CD14-positive monocyte (primary cell): ENCODE measurements around the gene RASAL3. TPM values are rescaled to one million over a fixed set of nuclear protein-coding genes. Genes with fewer than 3 reads are reported as not detected.

Experiments
- DNase-seq, 3 donors: peaks; one replicate each; pipeline ENCODE4 v3.0.0-alpha.2; 2011 to 2022
- H2AFZ ChIP-seq: 2 replicates; pipeline ENCODE4 v1.6.0; 2012; ENCODE audit warnings: mild to moderate bottlenecking, low read depth, low read length, inconsistent platforms; ENCODE audit not compliant: insufficient read depth, poor library complexity, severe bottlenecking
- H3K27ac ChIP-seq, 2 donors: 1 replicate in 1 of 2; 2 replicates in 1 of 2; pipeline ENCODE4 v1.5.1; 2012 to 2013; ENCODE audit warnings: low read length in 2 of 2, control low read depth in 1 of 2, inconsistent platforms in 1 of 2, low read depth in 1 of 2, mild to moderate bottlenecking in 1 of 2
- H3K27me3 ChIP-seq, 2 donors: one replicate each; pipeline versions ENCODE4 v1.6.0 to v1.6.1; 2011 to 2013; ENCODE audit warnings: low read length in 2 of 2; ENCODE audit not compliant: control insufficient read depth in 2 of 2, insufficient read depth in 2 of 2
- H3K36me3 ChIP-seq, 2 donors: replicated peaks in 1 of 2; 1 replicate in 1 of 2; 2 replicates in 1 of 2; pipeline versions ENCODE4 v1.5.1 to v1.6.1; 2012 to 2013; ENCODE audit warnings: low read length in 2 of 2, control low read depth in 1 of 2, inconsistent platforms in 1 of 2, mild to moderate bottlenecking in 1 of 2; ENCODE audit not compliant: insufficient read depth in 2 of 2, control insufficient read depth in 1 of 2
- H3K4me1 ChIP-seq, 2 donors: 1 replicate in 1 of 2; 2 replicates in 1 of 2; pipeline versions ENCODE4 v1.5.1 to v1.6.1; 2012 to 2013; ENCODE audit warnings: low read length in 2 of 2, control low read depth in 1 of 2, inconsistent platforms in 1 of 2, mild to moderate bottlenecking in 1 of 2, moderate library complexity in 1 of 2; ENCODE audit not compliant: insufficient read depth in 2 of 2, control insufficient read depth in 1 of 2
- H3K4me2 ChIP-seq: replicated peaks from 2 replicates; pipeline ENCODE3; 2012; ENCODE audit warnings: low read length, moderate library complexity, mild to moderate bottlenecking; ENCODE audit not compliant: poor library complexity, severe bottlenecking; ENCODE audit errors: extremely low read depth
- H3K4me3 ChIP-seq, 3 experiments: fragments of 200-600 bp in 1 of 3; sonication (generic) in 1 of 3; replicated peaks in 1 of 3; 1 replicate in 2 of 3; 2 replicates in 1 of 3; pipeline ENCODE4 v1.5.1; 2011 to 2013; ENCODE audit warnings: low read length in 3 of 3, mild to moderate bottlenecking in 3 of 3, control low read depth in 2 of 3, low read depth in 2 of 3, inconsistent platforms in 1 of 3, moderate library complexity in 1 of 3
- H3K79me2 ChIP-seq: 2 replicates; pipeline ENCODE4 v1.6.0; 2012; ENCODE audit warnings: mild to moderate bottlenecking, control low read depth, inconsistent platforms, low read length, moderate library complexity; ENCODE audit not compliant: insufficient read depth
- H3K9ac ChIP-seq: 2 replicates; pipeline ENCODE4 v1.6.0; 2017; ENCODE audit warnings: low read length, mild to moderate bottlenecking; ENCODE audit not compliant: insufficient read depth, poor library complexity, severe bottlenecking
- H3K9me3 ChIP-seq, 2 donors: replicated peaks in 1 of 2; 1 replicate in 1 of 2; 2 replicates in 1 of 2; pipeline versions ENCODE4 v1.5.1 to v1.6.1; 2012 to 2013; ENCODE audit warnings: low read length in 2 of 2, control low read depth in 1 of 2; ENCODE audit not compliant: control insufficient read depth in 1 of 2, insufficient read depth in 1 of 2
- H4K20me1 ChIP-seq: 2 replicates; pipeline ENCODE4 v1.6.0; 2012; ENCODE audit warnings: mild to moderate bottlenecking, low read length, control low read depth, moderate library complexity; ENCODE audit not compliant: insufficient read depth
- H3K27ac Mint-ChIP-seq, 7 donors: one replicate each; pipeline ENCODE4 v1.8.0; 2020; ENCODE audit warnings: mild to moderate bottlenecking in 7 of 7, mixed read lengths in 7 of 7, moderate library complexity in 6 of 7, inconsistent platforms in 2 of 7
- H3K27me3 Mint-ChIP-seq, 3 donors: one replicate each; pipeline ENCODE4 v1.8.0; 2021 to 2022; ENCODE audit warnings: low read depth in 3 of 3, mild to moderate bottlenecking in 3 of 3, mixed read lengths in 3 of 3, moderate library complexity in 3 of 3, inconsistent platforms in 1 of 3
- H3K36me3 Mint-ChIP-seq, 2 donors: one replicate each; pipeline ENCODE4 v1.8.0; 2020; ENCODE audit warnings: mixed read lengths in 2 of 2, inconsistent platforms in 1 of 2, mild to moderate bottlenecking in 1 of 2
- H3K4me1 Mint-ChIP-seq: one replicate; pipeline ENCODE4 v1.8.0; 2020; ENCODE audit warnings: mild to moderate bottlenecking, mixed read lengths
- H3K4me3 Mint-ChIP-seq, 2 donors: one replicate each; pipeline ENCODE4 v1.8.0; 2020; ENCODE audit warnings: mild to moderate bottlenecking in 2 of 2, mixed read lengths in 2 of 2, moderate library complexity in 1 of 2
- H3K9me3 Mint-ChIP-seq, 7 donors: one replicate each; pipeline ENCODE4 v1.8.0; 2020 to 2022; ENCODE audit warnings: mixed read lengths in 7 of 7, mild to moderate bottlenecking in 6 of 7, moderate library complexity in 6 of 7, inconsistent platforms in 2 of 7
- WGBS: methylation state at CpG from one replicate; pipeline ENCODE4 v1.1.5; 2013; ENCODE audit warnings: missing lambda C conversion rate; ENCODE audit not compliant: insufficient coverage; 5-methylcytosine and 5-hydroxymethylcytosine counted together
- intact Hi-C, 2 donors: fragments of 100-400 bp; cut with micrococcal nuclease; formaldehyde crosslinking; loops; one replicate each; pipeline versions ENCODE4 v1.15.0 to v1.15.1; 2023
- polyA plus RNA-seq, 3 donors: library from polyadenylated mRNA; depleted of rRNA in 1 of 3; unstranded in 2 of 3; stranded (reverse) in 1 of 3; fragments of 300-500 nt in 2 of 3; fragments of >200 nt in 1 of 3; fragmentation: Illumina TruSeq in 2 of 3; gene quantifications; 1 replicate in 2 of 3; 2 replicates in 1 of 3; pipeline ENCODE4 v1.2.3, GENCODE V29; 2012 to 2021
- TF ChIP-seq, protein P1 (sequence below): fragments of 200-600 bp; IDR thresholded peaks from one replicate; pipeline ENCODE4 v1.8.0; 2022; ENCODE audit warnings: antibody characterized with exemption, mild to moderate bottlenecking

The RASAL3 gene
- polyA plus RNA-seq, 3 donors = 4.5 to 45.4 (median 13.6) TPM

DNA sequence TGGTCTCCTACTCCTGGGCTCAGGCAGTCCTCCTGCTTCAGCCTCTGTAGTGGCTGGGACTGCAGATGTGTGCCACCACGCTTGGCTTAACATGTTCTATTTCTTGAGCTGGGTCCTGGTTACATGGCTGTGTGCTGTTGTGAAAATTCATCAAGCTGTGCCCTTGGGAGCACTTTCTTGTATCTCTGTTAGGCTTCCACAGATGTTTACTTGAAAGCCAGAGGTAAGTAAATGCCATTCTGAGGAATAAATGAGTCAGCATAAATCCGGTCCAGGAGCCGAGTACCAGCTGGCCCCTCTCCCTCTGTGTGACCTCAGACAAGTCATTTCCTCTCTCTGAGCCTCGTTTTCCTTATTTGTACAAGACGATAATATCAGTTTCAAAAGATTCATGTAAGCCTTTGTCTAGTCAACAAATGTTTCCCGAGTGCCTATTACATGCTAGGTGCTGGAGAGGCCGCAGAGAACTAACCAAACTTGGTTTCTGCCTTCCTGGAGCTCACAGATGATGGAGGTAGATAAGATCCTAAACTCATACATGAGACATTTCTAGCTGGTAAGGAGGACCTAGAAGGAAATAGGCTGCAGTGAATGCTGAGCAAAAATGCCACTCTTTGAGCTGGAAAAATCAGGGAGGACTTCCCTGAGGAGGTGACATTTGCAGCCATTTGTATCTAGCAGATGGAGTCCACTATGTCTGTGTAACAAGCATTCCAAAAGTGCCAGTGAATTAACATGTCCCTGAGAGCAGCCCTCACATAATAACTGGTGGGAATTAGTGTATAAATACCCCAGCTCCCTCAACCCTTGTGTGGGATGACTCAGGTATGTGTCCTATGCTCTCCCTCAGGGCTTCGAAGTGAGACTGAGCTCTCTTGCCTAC is 2.7 kb upstream of the RASAL3 start:
- H3K9me3 Mint-ChIP-seq = peaks cover 0 to 10% (median 3%) of the 10 kb centered on the region in 7 donors
- H3K27ac Mint-ChIP-seq = peak overlapping the region in 4 of 7 donors; percentile 18 to 80 (median 44)
- Histone ChIP-seq H3K79me2 (peaks cover 13% of the 10 kb centered on the region), H4K20me1 (no peaks in the 10 kb centered on the region), H3K9me3 (no peaks in the 10 kb centered on the region), H2AFZ (peak overlapping the region; percentile 32), H3K27ac (peak overlapping the region in 1 of 2 donors; percentile 57), H3K36me3 (no peaks in the 10 kb centered on the region), H3K4me1 (peaks cover 48 to 60% of the 10 kb centered on the region in 2 donors), H3K4me3 (peak overlapping the region in 1 of 3 experiments; percentile 54), H3K9ac (no peak overlapping the region), H3K27me3 (peaks cover 4 to 12% of the 10 kb centered on the region in 2 donors), H3K4me2 (peak overlapping the region; percentile 58)
- H3K36me3 Mint-ChIP-seq = peaks cover 7 to 12% of the 10 kb centered on the region in 2 donors
- H3K4me3 Mint-ChIP-seq = peak overlapping the region; percentile 12 to 64
- WGBS = 40% methylated on average over 2 of the region's 8 CpGs
- H3K27me3 Mint-ChIP-seq = peaks cover 23 to 37% (median 29%) of the 10 kb centered on the region in 3 donors
- DNase-seq = peak; percentile 23 to 54 (median 53)
- intact Hi-C loops = no loop called here
- TF ChIP-seq, protein P1, sequence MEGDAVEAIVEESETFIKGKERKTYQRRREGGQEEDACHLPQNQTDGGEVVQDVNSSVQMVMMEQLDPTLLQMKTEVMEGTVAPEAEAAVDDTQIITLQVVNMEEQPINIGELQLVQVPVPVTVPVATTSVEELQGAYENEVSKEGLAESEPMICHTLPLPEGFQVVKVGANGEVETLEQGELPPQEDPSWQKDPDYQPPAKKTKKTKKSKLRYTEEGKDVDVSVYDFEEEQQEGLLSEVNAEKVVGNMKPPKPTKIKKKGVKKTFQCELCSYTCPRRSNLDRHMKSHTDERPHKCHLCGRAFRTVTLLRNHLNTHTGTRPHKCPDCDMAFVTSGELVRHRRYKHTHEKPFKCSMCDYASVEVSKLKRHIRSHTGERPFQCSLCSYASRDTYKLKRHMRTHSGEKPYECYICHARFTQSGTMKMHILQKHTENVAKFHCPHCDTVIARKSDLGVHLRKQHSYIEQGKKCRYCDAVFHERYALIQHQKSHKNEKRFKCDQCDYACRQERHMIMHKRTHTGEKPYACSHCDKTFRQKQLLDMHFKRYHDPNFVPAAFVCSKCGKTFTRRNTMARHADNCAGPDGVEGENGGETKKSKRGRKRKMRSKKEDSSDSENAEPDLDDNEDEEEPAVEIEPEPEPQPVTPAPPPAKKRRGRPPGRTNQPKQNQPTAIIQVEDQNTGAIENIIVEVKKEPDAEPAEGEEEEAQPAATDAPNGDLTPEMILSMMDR = no peak
- H3K4me1 Mint-ChIP-seq = peaks cover 57% of the 10 kb centered on the region

DNA sequence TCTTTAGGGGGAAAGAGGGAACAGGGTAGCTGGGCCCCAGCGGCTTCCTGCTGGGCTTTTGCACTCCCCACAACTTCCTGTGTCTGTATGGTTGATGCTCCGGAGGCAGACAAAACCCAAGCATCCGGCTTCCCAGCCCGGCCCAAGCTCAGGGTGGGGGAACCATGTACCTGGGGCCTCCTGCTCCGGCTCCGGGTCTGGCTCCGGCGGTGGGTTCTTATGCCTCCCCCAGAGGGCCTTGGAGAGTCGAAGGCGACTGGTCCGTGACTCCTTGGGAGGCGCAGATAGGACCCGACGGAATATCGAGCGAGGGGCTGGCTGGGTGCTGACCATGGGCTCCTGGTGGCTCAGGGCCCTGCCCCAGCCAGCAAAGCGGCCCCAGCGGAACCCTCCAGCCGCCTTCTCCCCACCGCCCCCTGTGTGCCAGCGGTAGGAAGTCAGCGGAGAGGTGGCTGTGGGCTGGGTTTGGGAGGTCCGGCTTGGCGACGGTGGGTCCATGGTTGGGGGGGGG is 428 bp downstream of the RASAL3 start:
- peaks cover 28 to 30% of the 10 kb centered on the region in 2 donors for H3K36me3 Mint-ChIP-seq
- peaks cover 25 to 28% of the 10 kb centered on the region in 2 donors for H3K36me3 ChIP-seq
- peak; percentile 23 to 67 (median 46) for DNase-seq
- no peaks in the 10 kb centered on the region for H3K9me3 ChIP-seq
- H3K4me1 ChIP-seq = peaks cover 35 to 46% of the 10 kb centered on the region in 2 donors
- peak overlapping the region; percentile 78 to 91 (median 85) for H3K27ac Mint-ChIP-seq
- peak overlapping the region; percentile 93 for H3K4me2 ChIP-seq
- H4K20me1 ChIP-seq = peaks cover 4% of the 10 kb centered on the region
- peak overlapping the region; percentile 80 to 88 for H3K27ac ChIP-seq
- TF ChIP-seq, protein P1 = peak; percentile 20
- H3K4me1 Mint-ChIP-seq = peaks cover 45% of the 10 kb centered on the region
- WGBS = 0% methylated on average over 14 of the region's 25 CpGs
- H3K9ac ChIP-seq = peak overlapping the region; percentile 82
- peaks cover 8 to 15% (median 14%) of the 10 kb centered on the region in 3 donors for H3K27me3 Mint-ChIP-seq
- H3K4me3 ChIP-seq = peak overlapping the region; percentile 90 to 94 (median 92)
- peaks cover 13% of the 10 kb centered on the region for H3K79me2 ChIP-seq
- peaks cover 0 to 3% (median 1%) of the 10 kb centered on the region in 7 donors for H3K9me3 Mint-ChIP-seq
- peak overlapping the region; percentile 95 for H2AFZ ChIP-seq
- peaks cover 2 to 5% of the 10 kb centered on the region in 2 donors for H3K27me3 ChIP-seq
- intact Hi-C loops = no loop called here
- peak overlapping the region; percentile 88 to 92 for H3K4me3 Mint-ChIP-seq
